A549 (cell line): ENCODE data around the gene BMPER. TPM values are rescaled to one million over a fixed set of nuclear protein-coding genes. Genes with fewer than 3 reads are reported as not detected.

Experiments used
- ATAC-seq, 2 experiments: fragments of 200-7000 bp in 1 of 2; fragments of >200 bp in 1 of 2; cut with Nextera tagmentation in 1 of 2; cut with Tn5 transposase in 1 of 2; 3 replicates each; pipeline versions ENCODE4 v1.8.0 to v1.9.1; 2018 to 2020; ENCODE audit warnings: mild to moderate bottlenecking in 1 of 2, moderate library complexity in 1 of 2
- CTCF ChIA-PET: fragments of 300-600 bp; sonication (Branson Sonifier 250); formaldehyde crosslinking; extraction: SDS; loops from one replicate; lab custom pipeline; 2021; ENCODE audit warnings: antibody characterized with exemption, inconsistent platforms; lab: Yijun Ruan, JAX
- POLR2A ChIA-PET: fragments of 350-600 bp; formaldehyde crosslinking; extraction: SDS; loops from one replicate; lab custom pipeline; 2021; ENCODE audit warnings: antibody characterized with exemption, inconsistent platforms; lab: Yijun Ruan, JAX
- DNase-seq, 2 experiments: peaks; one replicate each; pipeline versions ENCODE4 v3.0.0 to v3.0.0-alpha.2; 2011 to 2016; ENCODE audit warnings: low read depth in 1 of 2, low spot score in 1 of 2
- FAIRE-seq: peaks from 2 replicates; lab custom pipeline; 2011; peaks lifted over from hg19 to GRCh38; lab: Jason Lieb, UNC
- H3K27ac ChIP-seq, 2 experiments: fragments of >200 bp; sonication (Bioruptor Twin); formaldehyde crosslinking; 3 replicates each; pipeline ENCODE4 v1.5.1; 2016 to 2017
- H3K4me1 ChIP-seq: fragments of >200 bp; sonication (Bioruptor Twin); formaldehyde crosslinking; 3 replicates; pipeline ENCODE4 v1.6.1; 2016
- H3K4me2 ChIP-seq: fragments of >200 bp; sonication (Bioruptor Twin); formaldehyde crosslinking; 3 replicates; pipeline ENCODE4 v1.6.1; 2016
- H3K4me3 ChIP-seq: fragments of >200 bp; sonication (Bioruptor Twin); formaldehyde crosslinking; 3 replicates; pipeline ENCODE4 v1.5.1; 2016
- H3K9me3 ChIP-seq: fragments of >200 bp; sonication (Bioruptor Twin); formaldehyde crosslinking; 3 replicates; pipeline ENCODE4 v1.6.1; 2016
- CEBPB ChIP-seq, 2 experiments: fragments of >200 bp in 1 of 2; sonication (Bioruptor Twin) in 1 of 2; formaldehyde crosslinking in 1 of 2; IDR thresholded peaks; 2 replicates each; pipeline ENCODE4 v1.6.1; 2012 to 2016
- EHMT2 ChIP-seq: fragments of 200-600 bp; sonication (generic); IDR thresholded peaks from 2 replicates; pipeline ENCODE4 v1.6.1; 2016; ENCODE audit warnings: antibody characterized with exemption, low read depth, mild to moderate bottlenecking, moderate library complexity
- JUN ChIP-seq, 2 experiments: fragments of >200 bp; sonication (Bioruptor Twin); formaldehyde crosslinking; IDR thresholded peaks; 2 replicates in 1 of 2; 3 replicates in 1 of 2; pipeline ENCODE4 v1.6.1; 2016 to 2017
- JUNB ChIP-seq: fragments of >200 bp; sonication (Bioruptor Twin); formaldehyde crosslinking; IDR thresholded peaks from 2 replicates; pipeline ENCODE4 v1.6.1; 2016
- KDM1A ChIP-seq: fragments of 200-600 bp; sonication (generic); IDR thresholded peaks from 2 replicates; pipeline ENCODE4 v1.6.1; 2016; ENCODE audit warnings: low read depth, mild to moderate bottlenecking
- KDM5A ChIP-seq: fragments of 200-600 bp; sonication (generic); IDR thresholded peaks from 2 replicates; pipeline ENCODE4 v1.6.1; 2016; ENCODE audit warnings: antibody characterized with exemption, mild to moderate bottlenecking
- MAFK ChIP-seq: fragments of 450-650 bp; IDR thresholded peaks from 2 replicates; pipeline ENCODE4 v1.6.1; 2014; ENCODE audit not compliant: partially characterized antibody
- MAZ ChIP-seq: fragments of 150-350 bp; IDR thresholded peaks from 2 replicates; pipeline ENCODE4 v1.6.1; 2014; ENCODE audit warnings: antibody characterized with exemption, low read depth, low read length, borderline replicate concordance
- MYC ChIP-seq: IDR thresholded peaks from 2 replicates; pipeline ENCODE4 v1.6.1; 2012; ENCODE audit warnings: mild to moderate bottlenecking, inconsistent platforms, low read length, improper control_type of control experiment, borderline replicate concordance
- RAD21 ChIP-seq, 2 experiments: fragments of >200 bp in 1 of 2; sonication (Bioruptor Twin) in 1 of 2; formaldehyde crosslinking in 1 of 2; IDR thresholded peaks in 1 of 2; conservative IDR thresholded peaks in 1 of 2; 2 replicates in 1 of 2; 3 replicates in 1 of 2; pipeline ENCODE4 v1.6.1; 2012 to 2018; ENCODE audit warnings: inconsistent platforms in 1 of 2
- RFX5 ChIP-seq: fragments of 450-650 bp; IDR thresholded peaks from 2 replicates; pipeline ENCODE4 v1.7.1; 2014; ENCODE audit warnings: antibody characterized with exemption, mild to moderate bottlenecking, moderate library complexity
- SREBF2 ChIP-seq: fragments of 450-650 bp; IDR thresholded peaks from 2 replicates; pipeline ENCODE4 v1.6.1; 2014; ENCODE audit warnings: mild to moderate bottlenecking, moderate library complexity
- TFCP2L1 ChIP-seq: fragments of 250-450 bp; sonication (Bioruptor Pico); IDR thresholded peaks from 2 replicates; pipeline ENCODE4 v1.5.0; 2021; ENCODE audit warnings: mild to moderate bottlenecking
- USF2 ChIP-seq: fragments of 450-650 bp; IDR thresholded peaks from 2 replicates; pipeline ENCODE4 v1.6.1; 2014; ENCODE audit warnings: antibody characterized with exemption
- WGBS: methylation state at CpG from one replicate; pipeline ENCODE4 v1.1.6; 2017; ENCODE audit errors: missing lambda C conversion rate; 5-methylcytosine and 5-hydroxymethylcytosine counted together
- polyA plus RNA-seq, 4 experiments: library from polyadenylated mRNA; depleted of rRNA in 3 of 4; stranded (reverse); fragments of >200 nt; fragmentation: RNase III in 1 of 4; extraction: RNeasy Plus Mini Kit Qiagen cat#74134 plus additional on column Dnase treatment in 1 of 4; gene quantifications; 2 replicates in 3 of 4; 3 replicates in 1 of 4; pipeline ENCODE4 v1.2.3, GENCODE V29; 2011 to 2017
- TF ChIP-seq, protein P1 (sequence below): fragments of 200-600 bp; sonication (generic); IDR thresholded peaks from 2 replicates; pipeline ENCODE4 v1.6.1; 2016; ENCODE audit warnings: antibody characterized with exemption, mild to moderate bottlenecking, moderate library complexity
- TF ChIP-seq, protein P2 (sequence below): fragments of 250-450 bp; sonication (Bioruptor Pico); IDR thresholded peaks from 2 replicates; pipeline ENCODE4 v1.5.0; 2021; ENCODE audit warnings: mild to moderate bottlenecking, moderate library complexity, borderline replicate concordance

BMPER gene
- polyA plus RNA-seq, 2 of the 4 experiments (the other 2 are of a cell fraction) = 5.0 to 5.8 TPM

DNA sequence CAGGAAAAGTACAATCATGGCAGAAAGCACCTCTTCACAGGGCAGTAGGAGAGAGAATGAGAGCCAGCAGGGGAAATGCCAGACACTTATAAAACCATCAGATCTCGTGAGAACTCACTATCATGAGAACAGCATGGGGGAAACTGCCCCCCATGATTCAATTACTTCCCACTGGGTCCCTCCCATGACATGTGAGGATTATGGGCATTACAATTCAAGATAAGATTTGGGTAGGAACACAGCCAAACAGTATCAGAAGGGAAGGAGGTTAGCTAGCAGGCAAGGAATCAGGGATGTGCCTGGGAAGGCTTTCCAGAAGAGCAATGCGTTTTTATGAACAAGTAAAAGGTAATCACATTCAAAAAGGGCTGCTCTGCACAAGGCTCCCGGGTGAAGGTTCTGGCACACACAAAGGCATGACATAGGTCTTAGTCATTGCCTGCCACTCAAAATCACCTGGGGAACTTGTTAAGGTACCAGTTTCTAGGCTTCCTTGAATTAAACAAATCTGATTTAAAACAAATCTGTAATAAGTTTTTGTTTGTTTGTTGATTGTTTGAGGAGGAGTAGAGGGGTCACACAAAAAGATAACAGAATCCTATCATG, 40.9 kb downstream of the BMPER start:
- Histone ChIP-seq H3K4me2 (no peak overlapping the region), H3K27ac (no peak overlapping the region), H3K4me1 (no peaks in the 10 kb centered on the region), H3K4me3 (no peak overlapping the region)
- FAIRE-seq = no peak
- POLR2A ChIA-PET = no interaction called here
- 54% methylated on average over 3 of the region's 3 CpGs for WGBS
- CTCF ChIA-PET = interaction anchor here (4.0 kb wide), 1 partner anchor 14 kb away, joined by 22 read pairs; no protein-coding TSS in a partner anchor
- no peak for ATAC-seq
- DNase-seq = no peak
- TF ChIP-seq KDM1A (no peak), TFCP2L1 (CRISPR knock-in tag) (no peak), RAD21 (conservative IDR thresholded peaks at IDR 0.05 in 1 of 2, IDR thresholded peaks at IDR 0.05 in 1 of 2) (no peak)
- TF ChIP-seq, all 56 proteins: peak for 0
- H3K9me3 ChIP-seq = no peaks in the 10 kb centered on the region

- no peaks in the 10 kb centered on the region for H3K9me3 ChIP-seq
- no peak for ATAC-seq
- no peak overlapping the region for H3K27ac ChIP-seq
- no peak overlapping the region for H3K4me2 ChIP-seq
- H3K4me3 ChIP-seq = no peak overlapping the region
- TF ChIP-seq, protein P1, sequence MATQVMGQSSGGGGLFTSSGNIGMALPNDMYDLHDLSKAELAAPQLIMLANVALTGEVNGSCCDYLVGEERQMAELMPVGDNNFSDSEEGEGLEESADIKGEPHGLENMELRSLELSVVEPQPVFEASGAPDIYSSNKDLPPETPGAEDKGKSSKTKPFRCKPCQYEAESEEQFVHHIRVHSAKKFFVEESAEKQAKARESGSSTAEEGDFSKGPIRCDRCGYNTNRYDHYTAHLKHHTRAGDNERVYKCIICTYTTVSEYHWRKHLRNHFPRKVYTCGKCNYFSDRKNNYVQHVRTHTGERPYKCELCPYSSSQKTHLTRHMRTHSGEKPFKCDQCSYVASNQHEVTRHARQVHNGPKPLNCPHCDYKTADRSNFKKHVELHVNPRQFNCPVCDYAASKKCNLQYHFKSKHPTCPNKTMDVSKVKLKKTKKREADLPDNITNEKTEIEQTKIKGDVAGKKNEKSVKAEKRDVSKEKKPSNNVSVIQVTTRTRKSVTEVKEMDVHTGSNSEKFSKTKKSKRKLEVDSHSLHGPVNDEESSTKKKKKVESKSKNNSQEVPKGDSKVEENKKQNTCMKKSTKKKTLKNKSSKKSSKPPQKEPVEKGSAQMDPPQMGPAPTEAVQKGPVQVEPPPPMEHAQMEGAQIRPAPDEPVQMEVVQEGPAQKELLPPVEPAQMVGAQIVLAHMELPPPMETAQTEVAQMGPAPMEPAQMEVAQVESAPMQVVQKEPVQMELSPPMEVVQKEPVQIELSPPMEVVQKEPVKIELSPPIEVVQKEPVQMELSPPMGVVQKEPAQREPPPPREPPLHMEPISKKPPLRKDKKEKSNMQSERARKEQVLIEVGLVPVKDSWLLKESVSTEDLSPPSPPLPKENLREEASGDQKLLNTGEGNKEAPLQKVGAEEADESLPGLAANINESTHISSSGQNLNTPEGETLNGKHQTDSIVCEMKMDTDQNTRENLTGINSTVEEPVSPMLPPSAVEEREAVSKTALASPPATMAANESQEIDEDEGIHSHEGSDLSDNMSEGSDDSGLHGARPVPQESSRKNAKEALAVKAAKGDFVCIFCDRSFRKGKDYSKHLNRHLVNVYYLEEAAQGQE = no peak
- TF ChIP-seq JUNB = no peak
- no peak for TF ChIP-seq KDM5A
- TF ChIP-seq RFX5 = no peak
- 0 out of 3 replicates have a peak, but pooled peaks cover 3% of the 10 kb centered on the region for H3K4me1 ChIP-seq
- no peak for DNase-seq
- CTCF ChIA-PET = interaction anchor here (0.8 to 1.6 kb wide), 3 partner anchors 12 to 43 kb away, joined by 3 to 10 read pairs (median 3); no protein-coding TSS in a partner anchor
- POLR2A ChIA-PET = no interaction called here
- WGBS = 86% methylated on average over 5 of the region's 5 CpGs
- no peak for FAIRE-seq
Observed at GRCh38 chr7:33950047-33950714, 44.8 kb downstream of the BMPER start.

- POLR2A ChIA-PET = no interaction called here
- no peaks in the 10 kb centered on the region for H3K9me3 ChIP-seq
- 0 out of 3 replicates have a peak, but pooled peaks cover 3% of the 10 kb centered on the region for H3K4me1 ChIP-seq
- WGBS = 87% methylated on average over 3 of the region's 3 CpGs
- FAIRE-seq = no peak
- no peak for DNase-seq
- no peak overlapping the region for H3K27ac ChIP-seq
- H3K4me2 ChIP-seq = no peak overlapping the region
- no peak for ATAC-seq
- no peak for TF ChIP-seq USF2
- TF ChIP-seq MYC = no peak
- no peak for TF ChIP-seq SREBF2
- TF ChIP-seq JUN (IDR thresholded peaks at IDR 0.05) = no peak
- no peak for TF ChIP-seq MAZ
- TF ChIP-seq MAFK = no peak
- no peak for TF ChIP-seq EHMT2
- TF ChIP-seq, protein P2, sequence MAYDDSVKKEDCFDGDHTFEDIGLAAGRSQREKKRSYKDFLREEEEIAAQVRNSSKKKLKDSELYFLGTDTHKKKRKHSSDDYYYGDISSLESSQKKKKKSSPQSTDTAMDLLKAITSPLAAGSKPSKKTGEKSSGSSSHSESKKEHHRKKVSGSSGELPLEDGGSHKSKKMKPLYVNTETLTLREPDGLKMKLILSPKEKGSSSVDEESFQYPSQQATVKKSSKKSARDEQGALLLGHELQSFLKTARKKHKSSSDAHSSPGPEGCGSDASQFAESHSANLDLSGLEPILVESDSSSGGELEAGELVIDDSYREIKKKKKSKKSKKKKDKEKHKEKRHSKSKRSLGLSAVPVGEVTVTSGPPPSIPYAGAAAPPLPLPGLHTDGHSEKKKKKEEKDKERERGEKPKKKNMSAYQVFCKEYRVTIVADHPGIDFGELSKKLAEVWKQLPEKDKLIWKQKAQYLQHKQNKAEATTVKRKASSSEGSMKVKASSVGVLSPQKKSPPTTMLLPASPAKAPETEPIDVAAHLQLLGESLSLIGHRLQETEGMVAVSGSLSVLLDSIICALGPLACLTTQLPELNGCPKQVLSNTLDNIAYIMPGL = no peak
- no peak for TF ChIP-seq CEBPB (IDR thresholded peaks at IDR 0.05)
- no peak overlapping the region for H3K4me3 ChIP-seq
- CTCF ChIA-PET = interaction anchor here (1.1 kb wide), 2 partner anchors 20 to 58 kb away, joined by 3 to 4 read pairs; no protein-coding TSS in a partner anchor
Observed at GRCh38 chr7:33952824-33953223, 47.5 kb downstream of the BMPER start.
